HepG2 (cell line): ENCODE data around the gene VCAN. TPM values are rescaled to one million over a fixed set of nuclear protein-coding genes. Genes with fewer than 3 reads are reported as not detected.

Source experiments
- ARID2 ChIP-seq: sonication (generic); formaldehyde crosslinking; IDR thresholded peaks from 2 replicates; pipeline ENCODE4 v1.8.1; 2022; ENCODE audit warnings: mild to moderate bottlenecking, missing genetic modification reagents, borderline replicate concordance
- CC2D1A ChIP-seq: sonication (generic); formaldehyde crosslinking; IDR thresholded peaks from 2 replicates; pipeline ENCODE4 v1.8.1; 2023; ENCODE audit warnings: mild to moderate bottlenecking, missing genetic modification reagents
- CENPX ChIP-seq: sonication (generic); formaldehyde crosslinking; IDR thresholded peaks from 2 replicates; pipeline ENCODE4 v1.9.0; 2021; ENCODE audit warnings: mild to moderate bottlenecking, missing genetic modification reagents, moderate library complexity
- CREB1 ChIP-seq, 2 experiments: fragments of 450-650 bp in 1 of 2; IDR thresholded peaks; 2 replicates each; pipeline ENCODE4 v1.6.1; 2016 to 2017; ENCODE audit warnings: control low read depth in 1 of 2, mild to moderate bottlenecking in 1 of 2, missing compliant biosample characterization in 1 of 2, missing genetic modification characterization in 1 of 2
- ELF4 ChIP-seq: sonication (generic); formaldehyde crosslinking; IDR thresholded peaks from 2 replicates; pipeline ENCODE4 v1.5.0; 2020; ENCODE audit warnings: missing genetic modification reagents, mild to moderate bottlenecking, moderate library complexity, borderline replicate concordance
- GATA4 ChIP-seq: sonication (generic); IDR thresholded peaks from 2 replicates; pipeline ENCODE4 v1.6.1; 2016; ENCODE audit warnings: antibody characterized with exemption, low read depth, borderline replicate concordance
- GLMP ChIP-seq: sonication (generic); formaldehyde crosslinking; IDR thresholded peaks from 2 replicates; pipeline ENCODE4 v1.9.0; 2021; ENCODE audit warnings: missing genetic modification reagents, mild to moderate bottlenecking, borderline replicate concordance
- KAT2B ChIP-seq: fragments of 150-350 bp; IDR thresholded peaks from 2 replicates; pipeline ENCODE4 v1.6.1; 2014; ENCODE audit warnings: low read depth, low read length, borderline replicate concordance
- KDM3A ChIP-seq: IDR thresholded peaks from 2 replicates; pipeline ENCODE4 v1.6.1; 2018; ENCODE audit warnings: low read depth, missing compliant biosample characterization
- MIER2 ChIP-seq: IDR thresholded peaks from 2 replicates; pipeline ENCODE4 v1.6.1; 2016; ENCODE audit warnings: missing biosample characterization, missing genetic modification reagents
- NR2C2 ChIP-seq: sonication (generic); formaldehyde crosslinking; IDR thresholded peaks from 2 replicates; pipeline ENCODE4 v1.4.0; 2020; ENCODE audit warnings: missing genetic modification reagents, mild to moderate bottlenecking, moderate library complexity, borderline replicate concordance
- PCBP1 ChIP-seq: fragments of 200-400 bp; formaldehyde crosslinking; IDR thresholded peaks from 2 replicates; pipeline ENCODE4 v1.6.1; 2017; ENCODE audit warnings: mild to moderate bottlenecking, low read depth, low read length, borderline replicate concordance
- PHB2 ChIP-seq: fragments of 450-650 bp; IDR thresholded peaks from 2 replicates; pipeline ENCODE4 v1.6.1; 2018; ENCODE audit not compliant: partially characterized antibody
- PHF21A ChIP-seq: sonication (generic); formaldehyde crosslinking; IDR thresholded peaks from 2 replicates; pipeline ENCODE4 v1.5.0; 2020; ENCODE audit warnings: mild to moderate bottlenecking, missing genetic modification reagents
- PLSCR1 ChIP-seq: sonication (generic); formaldehyde crosslinking; IDR thresholded peaks from 2 replicates; pipeline ENCODE4 v1.5.0; 2020; ENCODE audit warnings: missing genetic modification reagents, mild to moderate bottlenecking, borderline replicate concordance
- POLR2G ChIP-seq: fragments of 200-400 bp; formaldehyde crosslinking; IDR thresholded peaks from 2 replicates; pipeline ENCODE4 v1.6.1; 2018; ENCODE audit warnings: mild to moderate bottlenecking, low read depth, low read length, moderate library complexity
- RAD21 ChIP-seq: fragments of 450-650 bp; formaldehyde crosslinking; IDR thresholded peaks from 2 replicates; pipeline ENCODE4 v1.5.0; 2020; ENCODE audit warnings: mild to moderate bottlenecking
- RELA ChIP-seq: sonication (generic); formaldehyde crosslinking; IDR thresholded peaks from 2 replicates; pipeline ENCODE4 v1.4.0; 2020; ENCODE audit warnings: missing genetic modification reagents
- RFX1 ChIP-seq: fragments of 450-650 bp; IDR thresholded peaks from 2 replicates; pipeline ENCODE4 v1.6.1; 2017
- SAFB2 ChIP-seq: sonication (generic); formaldehyde crosslinking; IDR thresholded peaks from 2 replicates; pipeline ENCODE4 v1.5.1; 2020; ENCODE audit warnings: missing genetic modification reagents, low read depth, mild to moderate bottlenecking, borderline replicate concordance
- SIX1 ChIP-seq: sonication (generic); formaldehyde crosslinking; IDR thresholded peaks from 2 replicates; pipeline ENCODE4 v1.4.0; 2020; ENCODE audit warnings: missing genetic modification reagents, borderline replicate concordance
- TOPORS ChIP-seq: sonication (generic); formaldehyde crosslinking; IDR thresholded peaks from 2 replicates; pipeline ENCODE4 v1.8.0; 2023; ENCODE audit warnings: mild to moderate bottlenecking, missing genetic modification reagents
- ZBTB46 ChIP-seq: sonication (generic); formaldehyde crosslinking; IDR thresholded peaks from 2 replicates; pipeline ENCODE4 v1.4.0; 2020; ENCODE audit warnings: mild to moderate bottlenecking, missing genetic modification reagents, borderline replicate concordance
- ZFP1 ChIP-seq: IDR thresholded peaks from 2 replicates; pipeline ENCODE4 v1.6.1; 2016
- ZNF230 ChIP-seq: sonication (generic); formaldehyde crosslinking; IDR thresholded peaks from 2 replicates; pipeline ENCODE4 v1.4.0; 2020; ENCODE audit warnings: mild to moderate bottlenecking, missing genetic modification reagents
- ZNF672 ChIP-seq: sonication (generic); formaldehyde crosslinking; IDR thresholded peaks from 2 replicates; pipeline ENCODE4 v1.8.1; 2022; ENCODE audit warnings: missing genetic modification reagents
- ZNF704 ChIP-seq: sonication (generic); formaldehyde crosslinking; IDR thresholded peaks from 2 replicates; pipeline ENCODE4 v1.8.1; 2023; ENCODE audit warnings: mild to moderate bottlenecking, inconsistent platforms, moderate library complexity, missing genetic modification reagents, borderline replicate concordance
- polyA plus RNA-seq, 8 experiments: library from polyadenylated mRNA; depleted of rRNA in 3 of 8; stranded (reverse) in 7 of 8; unstranded in 1 of 8; fragments of >200 nt; fragmentation: Illumina TruSeq in 4 of 8; extraction: Trizol in 4 of 8; gene quantifications; 2 replicates each; pipeline versions ENCODE4 v1.2.1 to v1.2.3, GENCODE V29; 2011 to 2016; ENCODE audit warnings: low read depth in 4 of 8, missing spikeins in 1 of 8, mixed read lengths in 1 of 8; ENCODE audit not compliant: insufficient read depth in 1 of 8
- total RNA-seq, 5 experiments: library from RNA; depleted of rRNA; stranded (reverse); fragments of >200 nt; fragmentation: Illumina TruSeq; extraction: Trizol; gene quantifications; 2 replicates each; pipeline ENCODE4 v1.2.3, GENCODE V29; 2016; ENCODE audit warnings: low read depth in 1 of 5

The VCAN gene
- total and polyA plus RNA-seq, 2 of the 13 experiments (the other 11 are each of a cell fraction or from before 2014, with no cell fraction given), result 1.2 to 3.5 TPM

GRCh38 chr5:83473346-83474160 lies 2.0 kb downstream of the VCAN start (continued):
- TF ChIP-seq ZBTB46 (CRISPR knock-in tag) (no peak), CC2D1A (CRISPR knock-in tag) (no peak), KDM3A (CRISPR knock-in tag) (no peak), KAT2B (no peak), PHB2 (no peak), SIX1 (CRISPR knock-in tag) (no peak), ARID2 (CRISPR knock-in tag) (no peak; the same call in 1 of the 2 replicates), RFX1 (no peak), ZNF704 (CRISPR knock-in tag) (no peak), SAFB2 (CRISPR knock-in tag) (no peak), NR2C2 (CRISPR knock-in tag) (no peak), CENPX (CRISPR knock-in tag) (no peak), POLR2G (0 out of 2 replicates have a peak, but pooled peaks have one; percentile 2), RAD21 (CRISPR knock-in tag) (peak; percentile 57; the same call in 1 of the 2 replicates), ZFP1 (CRISPR knock-in tag) (no peak), PHF21A (no peak), ELF4 (CRISPR knock-in tag) (no peak), CREB1 (IDR thresholded peaks at IDR 0.05) (no peak), CREB1 (CRISPR knock-in tag; IDR thresholded peaks at IDR 0.05) (no peak), TOPORS (CRISPR knock-in tag) (no peak), PCBP1 (no peak), RELA (CRISPR knock-in tag) (no peak), PLSCR1 (no peak), ZNF672 (CRISPR knock-in tag) (no peak), GLMP (CRISPR knock-in tag) (no peak), MIER2 (CRISPR knock-in tag) (0 out of 2 replicates have a peak, but pooled peaks have one; percentile 27), ZNF230 (CRISPR knock-in tag) (no peak), GATA4 (no peak)
